Left lung (tissue), 10 donors: ENCODE results near the gene PRMT1. TPM values are rescaled to one million over a fixed set of nuclear protein-coding genes. Genes with fewer than 3 reads are reported as not detected.
"Not testable (repeated sequence)": the region's sequence is repeated elsewhere in the genome, so short reads cannot be mapped to it uniquely, and the experiment has no call there.

ENCODE experiments used
- ATAC-seq: fragments of 200-7000 bp; cut with Tn5 transposase; one replicate; pipeline ENCODE4 v1.9.1; 2020; ENCODE audit warnings: moderate library complexity
- DNase-seq, 4 donors: peaks; one replicate each; pipeline ENCODE4 v3.0.0-alpha.2; 2013 to 2020
- H3K27ac ChIP-seq, 2 donors: fragments of 200-600 bp; sonication (generic) in 1 of 2; one replicate each; pipeline versions ENCODE4 v1.5.0 to v1.8.0; 2020 to 2021
- H3K27me3 ChIP-seq, 2 donors: fragments of 200-600 bp; sonication (generic) in 1 of 2; one replicate each; pipeline versions ENCODE4 v1.5.0 to v1.8.0; 2020 to 2021
- H3K36me3 ChIP-seq, 2 donors: fragments of 200-600 bp; sonication (generic) in 1 of 2; one replicate each; pipeline versions ENCODE4 v1.5.0 to v1.8.0; 2020 to 2021
- H3K4me1 ChIP-seq, 2 donors: fragments of 200-600 bp; one replicate each; pipeline ENCODE4 v1.8.0; 2021
- H3K4me3 ChIP-seq, 2 donors: fragments of 200-600 bp; sonication (generic) in 1 of 2; one replicate each; pipeline versions ENCODE4 v1.5.0 to v1.8.0; 2020 to 2021; ENCODE audit warnings: mild to moderate bottlenecking in 1 of 2
- H3K9me3 ChIP-seq, 2 donors: fragments of 200-600 bp; sonication (generic) in 1 of 2; one replicate each; pipeline versions ENCODE4 v1.5.0 to v1.8.0; 2020 to 2021
- intact Hi-C, 2 donors: fragments of 100-400 bp; cut with DNase I; formaldehyde crosslinking; loops; one replicate each; pipeline versions ENCODE4 v1.11.2 to v1.14.2; 2022
- polyA plus RNA-seq, 6 donors: library from polyadenylated mRNA; unstranded; fragments of 120-200 nt; gene quantifications; one replicate each; pipeline ENCODE4 v1.2.1, GENCODE V29; 2013; ENCODE audit not compliant: insufficient read length in 6 of 6
- total RNA-seq, 2 donors: library from RNA; stranded (reverse); fragmentation: NEBNext Ultra II Directional; extraction: Animal tissue kit (Norgen Biotek cat#: 25700); gene quantifications; one replicate each; pipeline ENCODE4 v1.2.1, GENCODE V29; 2021
- TF ChIP-seq, protein P1 (sequence below), 2 donors: fragments of 200-600 bp; sonication (generic) in 1 of 2; IDR thresholded peaks; one replicate each; pipeline versions ENCODE4 v1.5.0 to v1.8.0; 2021; ENCODE audit warnings: antibody characterized with exemption in 2 of 2
- donor health status: DM: no; HTN: yes; CAD: no.
- donor health status: DM: no; HTN: no; CAD: no.

The PRMT1 gene
- total and polyA plus RNA-seq, 8 donors = 79.3 to 258 (median 221) TPM

DNA sequence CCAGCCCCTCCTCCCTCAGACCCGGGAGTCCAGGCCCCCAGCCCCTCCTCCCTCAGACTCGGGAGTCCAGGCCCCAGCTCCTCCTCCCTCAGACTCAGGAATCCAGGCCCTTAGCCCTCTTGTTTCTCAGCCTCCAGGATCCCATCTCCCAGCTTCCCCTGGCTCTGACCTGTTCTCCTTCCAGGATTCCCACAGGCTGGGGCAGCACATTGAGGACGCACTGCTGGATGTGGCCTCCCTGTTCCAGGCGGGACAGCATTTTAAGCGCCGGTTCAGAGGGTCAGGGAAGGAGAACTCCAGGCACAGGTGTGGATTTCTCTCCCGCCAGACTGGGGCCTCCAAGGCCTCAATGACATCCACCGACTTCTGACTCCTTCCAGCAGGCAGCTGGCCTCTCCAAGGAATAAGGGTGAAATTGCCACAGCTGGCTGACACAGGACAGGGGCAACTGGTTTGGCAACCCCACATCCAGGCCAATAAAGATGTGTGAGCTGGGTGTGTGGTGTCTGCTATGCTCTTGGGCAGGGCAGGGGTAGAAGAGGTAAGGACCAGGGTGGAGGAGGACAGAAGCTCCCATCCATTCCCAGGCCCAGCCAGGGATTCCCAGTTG is 36.3 kb downstream of the PRMT1 start:
- Histone ChIP-seq H3K27ac (no peak overlapping the region), H3K9me3 (no peaks in the 10 kb centered on the region), H3K36me3 (no peaks in the 10 kb centered on the region), H3K4me1 (peaks cover 0 to 9% of the 10 kb centered on the region in 2 donors), H3K4me3 (no peak overlapping the region), H3K27me3 (no peaks in the 10 kb centered on the region)
- intact Hi-C loops = no loop called here
- TF ChIP-seq, protein P1, sequence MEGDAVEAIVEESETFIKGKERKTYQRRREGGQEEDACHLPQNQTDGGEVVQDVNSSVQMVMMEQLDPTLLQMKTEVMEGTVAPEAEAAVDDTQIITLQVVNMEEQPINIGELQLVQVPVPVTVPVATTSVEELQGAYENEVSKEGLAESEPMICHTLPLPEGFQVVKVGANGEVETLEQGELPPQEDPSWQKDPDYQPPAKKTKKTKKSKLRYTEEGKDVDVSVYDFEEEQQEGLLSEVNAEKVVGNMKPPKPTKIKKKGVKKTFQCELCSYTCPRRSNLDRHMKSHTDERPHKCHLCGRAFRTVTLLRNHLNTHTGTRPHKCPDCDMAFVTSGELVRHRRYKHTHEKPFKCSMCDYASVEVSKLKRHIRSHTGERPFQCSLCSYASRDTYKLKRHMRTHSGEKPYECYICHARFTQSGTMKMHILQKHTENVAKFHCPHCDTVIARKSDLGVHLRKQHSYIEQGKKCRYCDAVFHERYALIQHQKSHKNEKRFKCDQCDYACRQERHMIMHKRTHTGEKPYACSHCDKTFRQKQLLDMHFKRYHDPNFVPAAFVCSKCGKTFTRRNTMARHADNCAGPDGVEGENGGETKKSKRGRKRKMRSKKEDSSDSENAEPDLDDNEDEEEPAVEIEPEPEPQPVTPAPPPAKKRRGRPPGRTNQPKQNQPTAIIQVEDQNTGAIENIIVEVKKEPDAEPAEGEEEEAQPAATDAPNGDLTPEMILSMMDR (IDR thresholded peaks at IDR 0.05) = no peak
- DNase-seq (no peak), ATAC-seq (no peak)

DNA sequence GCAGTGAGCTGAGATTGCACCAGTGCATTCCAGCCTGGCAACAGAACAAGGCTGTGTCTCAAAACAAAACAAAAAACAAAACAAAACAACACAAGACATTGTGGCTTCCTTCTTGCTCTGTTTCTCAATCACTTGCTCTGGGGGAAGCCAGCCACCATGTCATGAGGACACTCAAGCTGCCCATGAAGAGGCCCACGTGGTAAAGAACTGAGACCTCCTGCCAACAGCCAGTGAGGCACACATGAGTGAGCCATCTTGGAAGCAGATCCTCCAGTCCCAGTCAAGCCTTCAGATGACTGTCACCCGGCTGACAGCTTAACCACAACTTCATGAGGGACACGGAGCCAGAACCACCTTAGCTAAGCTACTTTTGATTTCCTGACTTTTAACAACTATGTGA is 39.1 kb downstream of the PRMT1 start:
- DNase-seq = no peak
- H3K27me3 ChIP-seq = no peaks in the 10 kb centered on the region
- ATAC-seq = no peak
- H3K36me3 ChIP-seq = no peaks in the 10 kb centered on the region
- intact Hi-C loops = no loop called here
- H3K9me3 ChIP-seq = no peaks in the 10 kb centered on the region
- H3K4me3 ChIP-seq = no peak overlapping the region
- H3K4me1 ChIP-seq = peaks cover 0 to 9% of the 10 kb centered on the region in 2 donors
- TF ChIP-seq, protein P1 (IDR thresholded peaks at IDR 0.05) = no peak
- H3K27ac ChIP-seq = no peak overlapping the region

DNA sequence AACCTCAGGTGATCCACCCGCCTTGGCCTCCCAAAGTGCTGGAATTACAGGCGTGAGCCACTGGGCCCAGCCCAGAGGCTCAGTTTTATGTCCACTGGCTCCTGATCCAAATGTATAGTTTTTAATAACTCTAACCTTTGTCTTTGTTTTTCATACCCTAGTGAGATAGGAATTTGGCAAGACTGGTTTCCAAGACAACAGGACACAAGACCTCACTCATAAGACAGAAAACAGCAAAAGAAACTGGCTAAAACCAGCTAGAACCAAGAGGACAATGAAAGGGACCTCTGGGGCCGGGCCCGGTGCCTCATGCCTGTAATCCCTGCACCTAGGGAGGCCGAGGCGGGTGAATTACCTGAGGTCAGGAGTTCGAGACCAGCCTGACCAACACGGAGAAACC is 41.4 kb downstream of the PRMT1 start:
- H3K36me3 ChIP-seq = no peaks in the 10 kb centered on the region
- ATAC-seq (no peak), DNase-seq (peak in 2 of 4 donors; percentile 36 to 72)
- intact Hi-C loops = no loop called here
- TF ChIP-seq, protein P1 (IDR thresholded peaks at IDR 0.05) = no peak
- H3K27ac ChIP-seq = no peak overlapping the region
- no peaks in the 10 kb centered on the region for H3K9me3 ChIP-seq
- peaks cover 0 to 9% of the 10 kb centered on the region in 2 donors for H3K4me1 ChIP-seq
- no peak overlapping the region for H3K4me3 ChIP-seq
- no peaks in the 10 kb centered on the region for H3K27me3 ChIP-seq

DNA sequence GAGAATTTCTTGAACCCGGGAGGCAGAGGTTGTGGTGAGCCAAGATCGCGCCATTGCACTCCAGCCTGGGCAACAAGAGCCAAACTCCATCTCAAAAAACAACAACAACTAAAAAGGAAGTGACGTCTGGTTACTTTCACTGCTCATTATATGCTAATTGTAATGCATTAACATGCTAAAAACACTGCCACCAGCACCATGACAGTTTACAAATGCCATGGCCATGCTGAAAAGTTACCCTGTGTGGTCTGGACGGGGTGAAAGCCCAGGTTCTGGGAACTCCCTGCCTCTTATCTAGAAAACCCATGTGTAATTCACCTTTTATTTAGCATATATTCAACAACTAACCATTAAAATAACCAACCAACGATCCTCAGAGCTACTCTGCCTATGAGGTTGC is 41.9 kb downstream of the PRMT1 start:
- no peak overlapping the region for H3K4me3 ChIP-seq
- H3K9me3 ChIP-seq = no peaks in the 10 kb centered on the region
- no peak for DNase-seq
- TF ChIP-seq, protein P1 (IDR thresholded peaks at IDR 0.05) = no peak
- no peak overlapping the region for H3K27ac ChIP-seq
- no peaks in the 10 kb centered on the region for H3K36me3 ChIP-seq
- no peaks in the 10 kb centered on the region for H3K27me3 ChIP-seq
- intact Hi-C loops = no loop called here
- H3K4me1 ChIP-seq = peaks cover 0 to 9% of the 10 kb centered on the region in 2 donors
- ATAC-seq = no peak

DNA sequence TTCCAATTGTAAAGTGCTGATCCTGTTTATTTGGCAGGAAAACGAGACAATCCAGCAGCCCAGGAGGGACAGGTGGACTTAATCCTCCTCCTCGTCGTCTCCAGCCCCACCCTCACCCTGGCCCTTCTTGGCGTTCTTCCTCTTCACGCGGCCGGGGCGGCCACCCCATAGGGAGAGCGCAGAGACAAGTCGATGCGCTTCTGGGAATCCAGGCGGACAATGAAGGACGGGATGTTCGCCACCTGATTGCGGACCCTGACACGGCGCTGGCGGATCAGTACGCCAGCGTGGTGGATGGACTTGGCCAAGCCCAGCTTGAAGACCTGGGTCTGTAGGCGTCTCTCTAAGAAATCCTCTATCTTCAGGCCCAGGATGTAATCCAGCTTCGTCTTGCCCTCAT is 42.3 kb downstream of the PRMT1 start:
- intact Hi-C loops, ATAC-seq, H3K27ac ChIP-seq, H3K27me3 ChIP-seq, H3K9me3 ChIP-seq, DNase-seq, H3K4me3 ChIP-seq, H3K36me3 ChIP-seq, H3K4me1 ChIP-seq: not testable (repeated sequence)
